ENCODE results near the gene PCLAF.

- peak in 2 of 11 experiments; percentile 2 to 9 for TF ChIP-seq CTCF (IDR thresholded peaks at IDR 0.05 in 8 of 11, conservative IDR thresholded peaks at IDR 0.05 in 3 of 11)
- TF ChIP-seq POLR2A (IDR thresholded peaks at IDR 0.05), result peak in 1 of 3 donors; percentile 13
Observed at GRCh38 chr15:64355944-64356709, 25.1 kb downstream of the PCLAF start, which contains the start of gene CSNK1G1.
